ENCODE results near the gene POC1B. TPM values are rescaled to one million over a fixed set of nuclear protein-coding genes. Genes with fewer than 3 reads are reported as not detected.

Gene POC1B
- total RNA-seq, 2 donors from 2014 or later = 26.6 to 27.0 TPM

GRCh38 chr12:89506050-89506449 is 19.8 kb downstream of the POC1B start:
- DNase-seq = no peak
- ATAC-seq = no peak
- intact Hi-C loops (cut with DNase I, micrococcal nuclease) = no loop called here

GRCh38 chr12:89504560-89505346 is 21.1 kb downstream of the POC1B start:
- intact Hi-C loops (cut with DNase I, micrococcal nuclease) = no loop called here
- DNase-seq (no peak), ATAC-seq (no peak)

DNA sequence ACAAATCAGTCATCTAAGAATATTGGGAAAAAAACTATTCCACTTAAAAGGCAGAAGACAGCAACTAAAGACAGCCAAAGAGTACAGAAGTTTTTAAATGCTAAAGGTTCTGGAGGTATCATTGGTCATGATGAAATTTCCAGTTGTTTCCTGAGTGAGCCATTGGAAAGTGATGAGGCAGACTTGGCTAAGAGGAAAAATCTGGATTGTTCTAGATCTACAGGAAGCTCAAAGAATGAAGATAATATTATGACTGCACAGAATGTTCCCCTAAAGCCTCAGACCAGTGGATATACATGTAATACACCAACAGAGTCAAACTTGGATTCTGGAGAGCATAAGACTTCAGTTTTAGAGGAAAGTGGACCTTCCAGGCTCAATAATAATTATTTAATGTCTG is 24.1 kb downstream of the POC1B start:
- no peak for ATAC-seq
- DNase-seq = no peak
- intact Hi-C loops (cut with DNase I, micrococcal nuclease) = no loop called here

- intact Hi-C loops (cut with DNase I, micrococcal nuclease) = no loop called here
- no peak for DNase-seq
- no peak for ATAC-seq
Observed at GRCh38 chr12:89499857-89500256, 26.0 kb downstream of the POC1B start.

GRCh38 chr12:89497467-89497866 is 28.4 kb downstream of the POC1B start:
- ATAC-seq = no peak
- DNase-seq = no peak
- intact Hi-C loops (cut with DNase I, micrococcal nuclease) = no loop called here

- no peak for ATAC-seq
- no peak for DNase-seq
Observed at GRCh38 chr12:89497005-89497404, 28.8 kb downstream of the POC1B start.

DNA sequence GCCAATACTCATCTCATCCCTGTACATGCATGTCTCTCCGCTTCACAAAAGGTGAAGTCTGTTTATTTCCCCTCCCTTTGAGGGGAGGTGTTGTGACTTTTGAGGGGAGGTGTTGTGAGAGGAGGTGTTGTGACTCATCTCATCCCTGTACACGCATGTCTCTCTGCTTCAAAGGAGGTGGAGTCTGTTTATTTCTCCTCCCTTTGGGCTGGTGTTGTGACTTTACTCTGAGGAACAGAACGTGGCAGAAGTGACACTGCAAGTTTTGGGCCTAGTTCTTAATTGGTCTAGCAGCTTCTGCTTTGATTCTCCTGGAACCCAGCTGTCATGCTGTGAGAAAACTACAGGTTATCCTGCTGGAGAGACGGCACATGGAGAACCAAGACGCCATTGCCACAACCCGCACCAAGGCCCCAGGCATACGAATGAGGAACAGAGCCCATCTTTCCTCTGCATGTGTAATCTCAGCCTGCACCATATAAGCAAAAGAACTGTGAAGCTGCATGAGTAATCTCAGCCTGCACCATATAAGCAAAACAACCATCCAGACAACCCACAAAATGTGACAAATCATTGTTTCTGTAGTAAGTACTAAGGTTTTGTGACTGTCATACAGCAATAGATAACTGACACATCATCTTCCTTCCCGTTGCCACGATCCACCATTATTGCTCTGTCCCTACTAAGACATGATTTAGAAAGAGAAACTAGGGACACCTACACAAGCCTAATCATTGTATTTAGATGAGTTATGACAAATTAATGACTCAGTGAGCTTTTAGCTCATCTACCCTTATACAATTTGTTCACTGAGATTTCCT is 31.2 kb downstream of the POC1B start:
- DNase-seq (no peak), ATAC-seq (no peak)
- intact Hi-C loops (cut with DNase I, micrococcal nuclease) = no loop called here

More at GRCh38 chr12:89497005-89497404, 28.8 kb downstream of the POC1B start:
- intact Hi-C loops (cut with DNase I, micrococcal nuclease) = no loop called here

GRCh38 chr12:89493670-89494302 is 32.1 kb downstream of the POC1B start:
- DNase-seq (no peak), ATAC-seq (peak; percentile 82)
- intact Hi-C loops (cut with DNase I, micrococcal nuclease) = no loop called here

GRCh38 chr12:89492883-89493282 is 33.0 kb downstream of the POC1B start:
- intact Hi-C loops (cut with DNase I, micrococcal nuclease) = no loop called here
- ATAC-seq (peak; percentile 90), DNase-seq (peak; percentile 36 to 72)

DNA sequence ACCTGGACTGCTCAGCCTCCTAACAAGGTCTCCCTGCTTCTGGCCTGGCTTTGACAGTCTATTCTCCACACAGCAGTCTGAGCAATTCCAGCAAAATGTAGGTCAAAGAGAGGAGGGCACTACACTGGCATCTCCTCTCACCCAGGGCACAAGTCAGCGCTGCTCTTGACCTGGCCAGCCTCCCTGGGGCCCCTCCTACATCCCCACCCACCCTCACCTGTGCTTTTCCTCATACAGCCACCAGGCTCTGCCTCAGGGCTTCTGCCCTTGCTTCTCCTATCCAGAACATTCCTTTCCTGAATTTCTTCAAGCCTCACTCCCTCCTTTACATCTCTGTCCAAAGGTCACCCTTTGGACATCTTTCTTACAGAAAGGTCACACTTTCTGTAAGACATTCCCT is 34.9 kb downstream of the POC1B start:
- DNase-seq (no peak), ATAC-seq (peak; percentile 26)
- intact Hi-C loops (cut with DNase I, micrococcal nuclease) = no loop called here

DNA sequence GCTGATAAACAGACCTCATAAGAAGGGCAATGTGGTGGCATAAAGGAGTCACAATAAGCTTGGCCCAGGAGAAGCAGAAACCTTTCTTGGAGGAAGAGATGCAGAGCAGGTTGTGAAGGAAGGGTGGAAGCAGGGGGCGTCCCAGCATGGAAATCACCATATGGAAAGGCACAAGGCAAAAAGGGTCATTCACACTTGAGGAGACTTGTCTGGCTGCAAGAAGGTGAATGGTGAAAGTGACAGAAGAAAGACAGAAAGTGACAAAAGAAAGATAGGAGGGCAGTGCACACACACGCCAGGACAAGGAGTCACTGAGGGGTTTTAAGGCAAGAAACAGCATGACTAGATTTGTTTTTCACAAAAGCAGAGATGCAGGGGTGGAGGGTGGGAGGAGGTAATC is 39.6 kb downstream of the POC1B start:
- ATAC-seq = no peak
- intact Hi-C loops (cut with DNase I, micrococcal nuclease) = no loop called here
- DNase-seq = no peak

DNA sequence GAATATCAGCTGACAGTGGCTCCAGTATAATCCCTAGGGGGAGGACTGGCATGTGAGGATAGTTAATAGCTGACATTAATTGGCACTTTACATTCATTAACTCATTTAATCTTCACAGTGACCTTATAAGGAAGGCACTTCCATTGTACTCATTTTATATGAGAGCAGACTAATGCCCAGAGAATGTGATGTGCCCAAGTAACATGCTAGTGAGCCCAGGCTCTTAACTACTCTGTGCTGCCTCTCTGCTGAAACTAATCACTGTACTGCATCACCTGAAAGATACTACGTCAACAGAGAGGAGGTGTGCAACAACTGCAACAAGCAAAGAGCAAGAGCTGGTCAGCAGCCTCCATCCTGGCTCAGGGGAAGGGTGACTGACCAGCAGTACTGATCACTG is 41.4 kb downstream of the POC1B start:
- intact Hi-C loops (cut with DNase I, micrococcal nuclease) = no loop called here
- ATAC-seq = no peak
- no peak for DNase-seq

DNA sequence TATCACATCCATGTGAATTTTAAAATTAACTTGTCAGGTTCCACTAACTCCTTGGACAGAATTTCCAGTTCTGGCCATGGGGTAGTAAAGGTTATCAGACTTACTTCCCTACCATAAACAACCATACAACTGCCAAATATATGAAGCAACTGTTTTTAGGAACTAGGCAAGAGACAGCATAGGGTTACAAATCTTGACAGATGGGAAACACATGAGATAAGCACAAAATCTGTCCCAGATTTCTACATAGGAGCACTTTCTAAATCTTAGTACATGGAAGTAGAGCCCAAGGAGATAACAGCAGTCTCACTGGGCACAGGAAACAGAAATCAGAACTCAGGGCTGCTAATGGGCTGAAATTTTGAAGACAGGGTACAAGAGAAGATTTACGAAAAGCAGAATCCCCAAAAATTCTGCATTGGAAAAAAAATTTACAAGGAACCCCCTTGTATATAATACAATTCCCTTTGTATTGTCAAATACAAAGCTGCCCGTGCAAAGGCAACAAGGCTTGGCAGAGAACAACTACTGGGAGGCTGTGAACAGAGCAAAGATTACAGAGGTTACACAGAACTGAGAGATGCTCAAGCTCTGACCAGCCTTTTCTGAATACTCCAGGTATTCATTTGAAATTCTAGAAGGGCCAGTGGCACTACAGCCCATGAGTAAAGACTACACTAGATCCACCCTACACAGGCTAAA is 44.5 kb downstream of the POC1B start:
- intact Hi-C loops (cut with DNase I, micrococcal nuclease) = no loop called here
- peak; percentile 44 for ATAC-seq

GRCh38 chr12:89479982-89480381 is 45.9 kb downstream of the POC1B start:
- intact Hi-C loops (cut with DNase I, micrococcal nuclease) = loop anchor here in 1 of 2 donors (10.0 kb wide), 1 partner anchor 45 kb away; the partner anchor contains the start of genes GALNT4 and POC1B
- no peak for DNase-seq
- ATAC-seq = peak; percentile 86

More for the DNA sequence above, 44.5 kb downstream of the POC1B start:
- DNase-seq = no peak

DNA sequence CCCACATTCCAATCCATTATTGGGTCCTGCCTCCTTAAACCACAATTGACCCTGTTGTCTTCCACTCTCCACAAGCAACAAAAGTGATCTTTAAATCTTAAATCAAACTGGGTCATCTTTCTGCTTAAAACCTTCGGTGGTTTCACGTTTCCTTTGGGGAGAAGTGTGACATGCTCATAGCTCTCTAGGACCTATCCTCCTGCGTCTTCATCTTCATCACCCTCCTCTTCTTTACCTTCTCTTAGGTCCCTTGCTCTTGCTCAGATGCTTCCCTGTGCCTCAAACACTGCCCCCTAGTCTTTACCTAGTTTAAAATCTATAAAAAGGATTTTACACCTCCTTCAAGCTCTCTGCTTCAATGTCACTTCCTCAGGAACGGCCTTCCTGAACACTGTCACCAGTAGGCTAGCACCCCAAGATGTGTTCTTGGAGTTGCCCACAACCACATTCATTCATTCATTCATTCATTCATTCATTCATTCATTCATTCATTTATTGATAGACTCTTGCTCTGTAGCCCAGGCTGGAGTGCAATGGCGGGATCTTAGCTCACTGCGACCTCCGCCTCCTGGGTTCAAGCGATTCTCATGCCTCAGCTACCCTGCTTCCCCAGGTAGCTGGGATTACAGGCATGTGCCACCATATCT is 48.1 kb downstream of the POC1B start:
- DNase-seq (no peak), ATAC-seq (no peak)
- intact Hi-C loops (cut with DNase I, micrococcal nuclease) = loop anchor here in 1 of 2 donors (10.0 kb wide), 1 partner anchor 47 kb away; the partner anchor contains the start of genes GALNT4 and POC1B

GRCh38 chr12:89476904-89477595 is 48.8 kb downstream of the POC1B start:
- DNase-seq (no peak), ATAC-seq (no peak)
- intact Hi-C loops (cut with DNase I, micrococcal nuclease) = loop anchor here in 1 of 2 donors (10.0 kb wide), 1 partner anchor 48 kb away; the partner anchor contains the start of genes GALNT4 and POC1B

DNA sequence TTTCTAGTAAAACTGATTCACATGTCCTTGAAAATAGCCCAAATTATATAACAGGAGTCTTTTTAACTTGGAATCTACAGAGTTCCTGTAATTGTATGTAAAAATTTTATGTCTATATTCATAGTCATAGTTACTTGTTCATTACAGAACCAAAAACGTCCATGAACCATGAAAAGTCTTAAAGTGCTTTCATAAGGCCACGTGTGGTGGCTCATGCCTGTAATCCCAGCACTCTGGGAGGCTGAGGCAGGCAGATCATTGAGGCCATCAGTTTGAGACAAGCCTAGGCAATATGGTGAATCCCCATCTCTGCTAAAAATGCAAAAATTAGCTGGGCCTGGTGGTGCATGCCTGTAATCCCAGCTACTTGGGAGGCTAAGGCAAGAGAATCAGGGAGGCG is 49.6 kb downstream of the POC1B start:
- no peak for DNase-seq
- intact Hi-C loops (cut with DNase I, micrococcal nuclease) = loop anchor here in 1 of 2 donors (10.0 kb wide), 1 partner anchor 49 kb away; the partner anchor contains the start of genes GALNT4 and POC1B
- ATAC-seq = no peak
